SHP77 (cell line): Measurements from ENCODE around the gene FRYL.
"Not testable (repeated sequence)": the region's sequence is repeated elsewhere in the genome, so short reads cannot be mapped to it uniquely, and the experiment has no call there.

Source experiments
- DNase-seq, 2 experiments: peaks; one replicate each; lab custom pipeline; 2025; lab: John Stamatoyannopoulos, UW

FRYL gene

DNA sequence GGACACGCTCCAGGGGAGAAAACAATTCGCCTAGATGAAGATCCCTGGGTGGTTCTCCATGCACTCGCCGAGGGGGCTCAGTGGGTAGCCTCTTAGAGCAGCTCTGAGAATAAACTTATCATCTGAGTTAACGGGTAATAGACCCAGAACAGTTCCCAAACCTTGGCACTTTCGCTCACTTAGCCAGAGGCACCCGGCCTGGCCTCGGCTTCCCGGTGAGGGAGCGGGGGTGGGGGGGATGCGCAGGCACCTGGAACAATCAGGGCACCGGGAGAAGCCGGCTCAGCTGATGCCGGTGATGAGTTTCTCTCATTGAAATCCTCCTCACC lies 290.4 kb downstream of the FRYL start:
- no peak for DNase-seq

DNA sequence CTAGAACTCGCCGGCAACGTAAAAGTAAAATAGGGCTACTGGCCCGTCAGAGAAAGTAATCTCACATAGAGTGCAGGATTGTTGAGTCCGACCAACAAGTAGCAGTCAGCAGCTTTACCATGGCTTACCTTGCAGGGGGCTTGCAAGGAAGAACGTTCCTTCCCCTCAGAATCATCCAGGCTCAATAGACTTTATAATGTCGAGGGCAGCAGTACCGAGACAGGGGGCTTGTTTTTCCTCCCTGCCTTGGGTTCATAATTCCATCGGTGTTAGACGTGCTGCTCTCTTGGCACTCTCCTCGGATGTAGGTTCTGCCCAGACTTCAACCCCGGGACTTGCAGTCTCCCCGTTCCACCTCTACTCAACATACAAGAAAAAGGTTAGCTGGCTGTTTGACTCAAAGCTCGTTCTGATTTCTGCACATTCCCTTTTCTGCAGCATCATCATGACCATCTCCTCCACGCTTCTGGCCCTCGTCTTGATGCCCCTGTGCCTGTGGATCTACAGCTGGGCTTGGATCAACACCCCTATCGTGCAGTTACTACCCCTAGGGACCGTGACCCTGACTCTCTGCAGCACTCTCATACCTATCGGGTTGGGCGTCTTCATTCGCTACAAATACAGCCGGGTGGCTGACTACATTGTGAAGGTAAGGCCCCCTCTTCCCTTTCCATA lies 295.4 kb downstream of the FRYL start:
- DNase-seq: no peak

DNA sequence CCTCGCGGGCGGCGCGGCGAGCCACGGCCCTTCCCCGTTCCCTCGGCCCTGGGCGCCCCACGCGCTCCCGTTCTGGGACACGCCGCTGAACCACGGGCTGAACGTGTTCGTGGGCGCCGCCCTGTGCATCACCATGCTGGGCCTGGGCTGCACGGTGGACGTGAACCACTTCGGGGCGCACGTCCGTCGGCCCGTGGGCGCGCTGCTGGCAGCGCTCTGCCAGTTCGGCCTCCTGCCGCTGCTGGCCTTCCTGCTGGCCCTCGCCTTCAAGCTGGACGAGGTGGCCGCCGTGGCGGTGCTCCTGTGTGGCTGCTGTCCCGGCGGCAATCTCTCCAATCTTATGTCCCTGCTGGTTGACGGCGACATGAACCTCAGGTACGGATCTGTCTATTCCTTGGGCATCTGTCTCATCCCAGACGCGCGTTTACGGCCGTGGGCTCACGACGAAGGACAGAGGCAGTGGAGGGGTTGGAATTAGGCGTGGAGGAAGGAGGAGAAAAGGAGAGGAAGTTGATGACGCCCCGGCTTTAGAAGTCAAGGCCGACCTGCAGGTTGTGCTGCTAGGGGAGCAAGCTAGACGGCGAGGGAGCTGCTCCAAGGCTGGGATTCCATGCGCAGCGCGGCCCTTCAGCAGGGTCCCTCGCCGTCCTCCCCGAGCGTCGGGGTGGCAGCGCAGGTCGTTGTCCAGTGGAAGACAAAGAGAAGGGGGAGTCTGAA lies 296.1 kb downstream of the FRYL start:
- DNase-seq: no peak

DNA sequence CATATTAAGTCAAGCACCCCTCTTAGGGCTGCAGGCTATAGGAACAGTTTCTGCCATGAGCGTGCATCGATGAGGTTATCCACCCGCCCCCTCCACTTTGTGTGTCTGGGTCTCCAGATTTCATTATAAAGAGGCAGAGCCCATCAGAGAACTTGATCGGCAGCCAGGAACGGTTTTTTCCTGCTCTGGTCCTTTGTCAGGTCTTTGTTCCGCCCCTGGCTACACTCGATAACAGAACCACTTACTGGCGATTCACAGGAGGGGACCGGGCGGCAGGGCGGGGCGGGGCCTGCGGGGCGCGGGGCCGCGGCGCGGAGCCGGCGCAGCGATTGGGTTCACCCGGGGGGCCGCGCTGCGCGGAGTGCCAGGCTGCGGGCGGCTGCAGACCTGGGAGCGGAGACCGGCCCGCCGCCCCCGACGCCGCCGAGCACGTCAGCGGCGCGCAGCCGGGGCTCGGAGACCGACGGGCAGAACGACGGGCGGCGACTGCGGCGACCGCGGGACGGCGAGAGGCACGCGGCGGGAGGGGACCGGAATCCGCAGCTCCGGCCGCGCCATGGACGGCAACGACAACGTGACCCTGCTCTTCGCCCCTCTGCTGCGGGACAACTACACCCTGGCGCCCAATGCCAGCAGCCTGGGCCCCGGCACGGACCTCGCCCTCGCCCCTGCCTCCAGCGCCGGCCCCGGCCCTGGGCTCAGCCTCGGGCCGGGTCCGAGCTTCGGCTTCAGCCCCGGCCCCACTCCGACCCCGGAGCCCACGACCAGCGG lies 296.9 kb downstream of the FRYL start, which contains the start of gene SLC10A4:
Gene SLC10A4 (plus strand): TSS at position 338 of the 771 bp plus-strand sequence. CDS start 219 bp downstream, at position 557.
- DNase-seq: no peak

DNA sequence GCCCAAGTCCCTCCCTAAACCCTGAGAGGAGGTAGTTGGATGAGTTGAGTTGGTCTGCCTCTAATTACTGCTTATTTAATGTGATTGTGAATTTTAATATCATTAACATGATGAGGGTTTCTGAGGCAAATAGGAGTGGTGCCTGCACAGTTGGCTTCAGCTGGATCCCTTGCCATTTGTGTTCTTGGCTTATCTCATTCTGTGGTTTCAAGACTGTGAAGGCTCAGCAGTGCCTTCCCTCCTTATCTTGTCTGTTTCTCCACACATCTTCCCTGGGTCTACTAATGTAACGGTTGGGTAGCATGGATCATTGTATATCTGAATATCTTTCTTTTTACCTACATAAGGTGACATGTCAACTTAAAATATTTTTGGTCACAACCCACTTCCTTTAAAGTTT lies 298.5 kb downstream of the FRYL start:
- no peak for DNase-seq

DNA sequence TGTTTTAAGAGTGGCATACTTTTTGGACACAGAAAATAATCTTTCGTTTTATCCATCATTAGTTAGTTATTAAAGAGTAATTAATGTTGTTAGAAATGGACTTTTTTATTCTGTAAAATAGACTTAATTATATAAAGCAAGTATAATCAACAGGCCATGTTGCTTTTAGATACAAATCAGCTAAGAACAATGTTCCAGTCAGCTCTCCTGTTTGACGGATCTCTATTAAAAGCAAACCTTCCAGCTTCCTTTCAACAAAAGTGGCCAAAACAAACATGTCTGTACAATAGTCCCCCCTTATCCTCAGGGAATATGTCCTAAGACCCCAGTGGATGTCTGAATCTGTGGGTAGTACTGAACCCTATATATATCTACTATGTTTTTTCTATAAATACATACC lies 301.8 kb downstream of the FRYL start:
- DNase-seq: no peak

DNA sequence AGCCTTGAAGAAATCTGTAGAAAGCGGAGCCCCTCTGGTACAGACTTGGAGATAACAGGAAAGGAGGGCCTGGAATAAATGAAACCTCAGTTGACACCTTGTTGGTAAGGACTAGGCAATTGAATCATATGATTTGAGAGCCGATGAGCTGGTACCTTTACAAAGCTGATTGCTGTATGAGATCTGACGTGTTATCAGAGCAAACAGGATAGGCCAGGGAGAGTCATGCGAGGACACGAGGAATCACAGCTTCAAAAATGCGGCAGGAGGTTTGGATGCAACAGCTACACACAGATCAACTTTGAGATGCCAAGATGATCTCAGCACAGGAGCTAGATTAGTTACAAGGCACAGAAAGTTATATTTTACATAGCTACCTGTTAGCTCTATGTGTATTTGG lies 304.3 kb downstream of the FRYL start:
- DNase-seq: no peak

DNA sequence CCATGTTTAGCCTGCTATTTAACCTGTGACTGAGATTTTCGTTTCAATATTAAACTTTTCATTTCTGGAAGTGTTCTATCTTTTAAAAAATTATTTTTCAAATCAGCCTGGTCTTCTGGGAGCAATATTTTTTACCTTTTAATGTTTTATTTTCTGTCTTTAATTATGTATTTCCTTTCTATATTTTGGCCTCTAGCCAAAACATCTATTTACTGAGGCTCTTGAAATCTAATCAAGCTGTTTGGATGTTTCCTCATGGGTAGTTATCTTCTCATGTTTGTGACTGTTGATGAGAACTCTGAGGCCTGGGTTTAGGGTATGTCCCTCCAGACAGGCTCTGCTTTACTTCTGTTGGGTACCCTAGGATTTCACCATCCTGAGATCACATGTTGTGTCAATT lies 307.3 kb downstream of the FRYL start:
- DNase-seq: no peak

DNA sequence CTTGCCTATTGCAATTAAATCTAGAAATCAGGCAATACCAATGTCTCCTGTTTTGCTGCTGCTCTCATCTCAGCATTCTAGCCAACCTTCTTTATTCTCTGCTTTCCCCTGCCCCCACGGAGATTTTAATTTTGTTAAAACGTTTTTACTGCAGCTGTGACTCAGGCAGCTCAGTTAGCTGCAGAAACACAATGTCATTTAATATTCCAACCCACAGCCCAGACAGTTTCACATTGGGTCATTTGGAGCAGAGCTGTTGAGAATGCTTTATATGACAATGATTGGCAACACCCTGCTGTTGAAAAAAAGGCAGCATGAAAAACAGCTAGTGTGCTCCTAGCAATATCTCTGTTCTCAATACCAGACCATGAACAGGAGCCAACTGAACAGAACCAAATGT lies 309.5 kb downstream of the FRYL start:
- no peak for DNase-seq

DNA sequence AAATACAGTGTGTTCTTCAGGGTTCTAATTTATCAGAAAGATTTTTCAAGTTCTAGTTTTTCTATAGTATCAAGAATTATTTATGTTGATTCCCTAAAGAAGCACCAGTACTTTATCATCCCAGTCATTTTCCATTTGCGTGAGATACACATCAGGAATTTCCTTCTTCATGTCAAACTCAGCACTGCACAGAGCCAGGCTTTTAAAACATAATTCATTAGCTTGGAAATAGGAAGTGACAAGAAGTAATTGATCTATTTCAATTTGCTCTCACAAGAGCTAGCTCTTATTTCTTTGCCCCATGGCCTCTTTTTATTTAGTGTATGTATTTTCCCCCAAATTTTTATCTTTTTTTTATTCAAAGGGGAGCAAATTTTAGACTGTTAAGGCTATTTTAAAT lies 309.9 kb downstream of the FRYL start:
- DNase-seq: no peak

DNA sequence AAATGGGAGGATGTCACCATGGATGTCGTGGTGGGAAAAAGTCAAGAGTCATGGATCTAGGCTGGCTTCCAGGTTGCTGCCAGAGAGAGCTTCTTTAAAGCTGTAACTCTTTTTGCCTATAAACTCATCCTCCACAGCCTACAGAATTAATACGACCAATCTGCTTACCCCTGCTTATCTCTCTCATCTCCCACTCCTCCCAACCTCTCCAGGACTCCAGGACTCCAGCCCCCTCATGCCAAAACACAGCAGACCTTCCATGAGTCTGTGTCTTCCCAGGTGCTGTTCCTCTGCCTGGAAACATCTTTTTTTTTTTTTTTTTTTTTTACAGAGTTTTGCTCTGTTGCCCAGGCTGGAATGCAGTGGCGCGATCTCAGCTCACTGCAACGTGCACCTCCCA lies 312.2 kb downstream of the FRYL start:
- DNase-seq: no peak

DNA sequence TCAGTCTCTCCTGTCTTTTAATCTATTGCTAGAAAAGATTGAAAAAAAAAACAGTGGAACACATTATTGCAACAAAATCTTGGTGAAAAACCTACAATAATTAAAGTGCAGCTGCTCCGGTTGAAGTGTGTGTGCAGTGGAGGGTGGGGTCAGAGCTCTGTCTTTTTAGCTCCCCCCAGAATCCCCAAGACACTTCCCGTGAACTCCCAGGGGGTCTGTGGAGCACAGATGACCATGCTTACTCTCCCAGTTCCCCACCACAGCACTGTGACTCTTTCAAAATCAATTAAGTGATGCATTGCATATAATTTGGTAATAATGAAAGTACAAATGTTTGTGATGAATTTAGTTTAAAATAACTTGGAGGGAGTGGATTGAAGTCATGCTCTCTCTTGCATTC lies 312.6 kb downstream of the FRYL start:
- DNase-seq: no peak

DNA sequence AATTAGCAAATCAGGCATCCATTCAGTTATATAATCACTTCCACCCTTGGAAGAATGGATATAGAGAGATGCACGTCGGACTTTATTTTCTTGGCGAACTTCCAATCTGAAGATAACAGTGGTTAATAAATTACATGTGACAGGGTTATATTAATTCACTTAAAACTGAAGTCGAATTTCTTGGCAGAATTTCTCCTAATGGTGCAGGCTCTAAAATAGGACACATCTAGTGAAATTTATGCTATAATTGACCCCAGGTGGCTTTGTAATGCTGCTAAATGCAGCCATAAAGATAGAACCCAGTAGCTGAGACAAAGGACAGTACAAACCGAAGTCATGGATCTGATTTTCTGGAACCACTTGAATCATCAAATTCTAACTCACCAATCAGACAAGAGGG lies 317.7 kb downstream of the FRYL start:
- DNase-seq: no peak

DNA sequence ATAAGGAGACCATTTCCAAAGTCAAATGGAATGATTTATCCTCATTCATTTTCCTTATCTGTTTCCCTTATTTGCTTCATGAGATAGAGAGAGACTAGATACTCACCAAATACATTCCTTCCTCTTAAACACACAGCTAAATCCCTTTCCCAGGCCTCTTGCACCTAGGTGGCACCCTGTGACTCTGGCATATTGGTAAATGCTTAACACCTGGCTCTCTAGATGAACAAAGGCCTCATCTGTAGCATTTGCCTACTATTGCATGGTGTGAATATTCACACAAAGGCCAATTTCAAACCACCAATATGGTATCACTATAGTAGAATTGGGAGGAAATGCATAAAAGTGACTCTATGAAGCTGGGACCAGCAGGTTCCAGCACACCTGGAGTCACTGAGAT lies 319.1 kb downstream of the FRYL start:
- no peak for DNase-seq

DNA sequence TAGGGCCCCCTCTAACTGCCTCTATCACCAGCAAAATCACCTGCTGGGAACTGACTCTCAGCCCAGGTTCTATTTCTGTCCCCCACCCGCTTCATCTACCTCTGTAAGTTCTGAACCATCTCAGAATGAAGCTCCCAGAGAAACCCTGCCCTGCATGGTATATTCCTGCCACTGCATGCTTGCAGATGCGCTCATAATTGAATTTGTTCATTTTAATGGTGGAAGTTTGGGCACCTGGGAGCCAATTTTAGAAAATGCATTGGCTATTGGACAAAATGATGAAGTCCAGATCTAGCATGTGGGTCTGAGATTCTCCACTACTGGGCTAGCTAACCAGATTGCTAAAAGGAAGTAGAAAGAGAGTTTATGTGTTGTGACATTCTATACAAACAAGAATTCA lies 325.5 kb downstream of the FRYL start:
- no peak for DNase-seq

DNA sequence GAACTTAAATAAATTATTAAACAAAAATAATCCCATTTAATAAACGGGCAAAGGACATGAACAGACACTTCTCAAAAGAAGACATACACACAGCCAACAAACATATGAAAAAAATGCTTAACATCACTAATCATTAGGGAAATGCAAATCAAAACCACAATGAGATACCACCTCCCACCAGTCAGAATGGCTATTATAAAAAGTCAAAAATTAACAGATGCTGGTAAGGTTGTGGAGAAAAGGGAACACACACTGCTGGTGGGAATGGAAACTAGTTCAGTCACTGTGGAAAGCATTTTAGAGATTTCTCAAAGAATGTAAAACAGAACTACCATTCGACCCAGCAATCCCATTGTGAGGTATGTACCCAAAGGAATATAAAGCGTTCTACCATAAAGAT lies 328.4 kb downstream of the FRYL start:
- not testable (repeated sequence) for DNase-seq

DNA sequence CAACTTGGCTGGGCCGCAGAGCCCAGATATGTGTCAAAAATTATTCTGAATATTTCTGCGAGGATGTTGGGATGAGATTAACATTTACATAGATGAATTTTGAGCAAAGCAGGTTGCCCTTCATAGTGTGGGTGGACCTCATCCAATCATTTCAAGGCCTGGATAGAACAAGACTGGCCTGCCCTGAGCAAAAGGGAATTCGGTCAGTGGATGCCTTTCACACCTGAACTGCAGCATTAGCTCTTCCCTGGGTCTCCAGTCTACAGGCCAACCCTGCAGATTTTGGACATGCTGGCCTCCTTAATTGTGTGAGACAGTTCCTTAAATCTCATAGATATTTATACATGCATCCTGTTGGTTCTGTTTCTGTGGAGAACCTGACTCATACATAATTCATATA lies 329.3 kb downstream of the FRYL start:
- no peak for DNase-seq

DNA sequence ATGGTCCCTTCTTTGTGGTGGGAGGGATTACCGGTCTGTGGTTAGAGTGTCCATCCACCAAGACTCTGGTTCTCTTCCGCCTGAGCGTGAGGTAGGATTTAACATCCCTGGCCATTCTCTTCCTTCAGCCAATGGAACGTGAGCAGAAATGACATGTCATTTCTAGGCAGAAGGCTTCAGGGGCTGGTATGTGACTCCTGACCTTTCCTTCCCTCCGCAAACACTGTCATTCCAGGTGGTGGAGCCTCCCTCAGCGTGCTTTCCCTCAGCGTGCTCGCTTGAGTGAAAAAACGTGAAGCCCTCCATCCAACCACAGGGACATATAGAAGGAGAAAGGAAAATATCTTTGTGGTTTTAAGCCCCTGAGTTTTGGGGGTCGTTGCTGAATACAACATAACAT lies 330.9 kb downstream of the FRYL start:
- no peak for DNase-seq
